Measurements from ENCODE around the gene SLX4IP. TPM values are rescaled to one million over a fixed set of nuclear protein-coding genes. Genes with fewer than 3 reads are reported as not detected.

Gene SLX4IP
- total and polyA plus RNA-seq, 2 of the 13 experiments (the other 11 are each of a cell fraction or from before 2014, with no cell fraction given): 3.6 to 7.3 TPM

DNA sequence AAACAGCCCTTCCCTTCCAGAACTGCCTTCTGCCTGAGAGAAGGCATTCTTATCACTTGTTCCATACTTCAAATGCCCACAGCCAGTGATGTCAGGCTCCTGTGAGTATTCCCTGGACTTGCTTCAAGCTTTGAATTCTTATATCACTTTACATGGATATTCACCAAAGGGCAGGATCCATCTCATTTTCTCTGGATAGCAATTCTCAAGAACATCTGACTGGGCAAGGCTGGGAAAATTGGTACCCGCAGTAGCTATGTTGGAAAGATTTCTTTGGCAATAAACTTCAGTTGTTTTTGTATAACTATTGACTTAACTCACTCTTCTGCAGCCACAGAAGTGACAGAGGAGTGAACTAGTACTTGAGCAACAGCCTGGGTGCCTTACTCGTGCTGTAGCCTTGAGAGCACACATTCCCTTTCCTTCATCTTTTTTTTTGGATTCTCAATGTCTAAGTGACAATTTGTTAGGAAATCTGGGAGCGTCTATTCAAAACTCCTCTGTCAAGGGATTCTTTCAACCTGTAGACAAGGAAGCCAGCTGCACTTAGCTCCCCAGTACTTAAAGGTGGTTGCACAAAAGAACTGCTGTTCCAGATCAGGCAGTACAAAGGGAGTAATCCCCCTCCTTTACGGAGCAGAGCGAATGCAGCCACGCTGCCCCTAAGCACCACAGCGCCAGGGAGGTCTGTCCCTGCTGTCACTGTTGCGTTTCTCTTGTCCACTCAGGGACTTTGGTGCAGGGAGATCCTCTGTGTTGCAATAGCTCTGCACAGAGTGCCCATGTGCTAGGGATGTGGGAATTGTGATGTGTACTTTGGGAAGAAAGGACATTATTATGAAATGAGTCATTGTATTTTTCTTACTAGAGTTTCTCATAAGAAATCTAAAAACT lies 169.1 kb downstream of the SLX4IP start (continued):
- TF ChIP-seq, protein P1, sequence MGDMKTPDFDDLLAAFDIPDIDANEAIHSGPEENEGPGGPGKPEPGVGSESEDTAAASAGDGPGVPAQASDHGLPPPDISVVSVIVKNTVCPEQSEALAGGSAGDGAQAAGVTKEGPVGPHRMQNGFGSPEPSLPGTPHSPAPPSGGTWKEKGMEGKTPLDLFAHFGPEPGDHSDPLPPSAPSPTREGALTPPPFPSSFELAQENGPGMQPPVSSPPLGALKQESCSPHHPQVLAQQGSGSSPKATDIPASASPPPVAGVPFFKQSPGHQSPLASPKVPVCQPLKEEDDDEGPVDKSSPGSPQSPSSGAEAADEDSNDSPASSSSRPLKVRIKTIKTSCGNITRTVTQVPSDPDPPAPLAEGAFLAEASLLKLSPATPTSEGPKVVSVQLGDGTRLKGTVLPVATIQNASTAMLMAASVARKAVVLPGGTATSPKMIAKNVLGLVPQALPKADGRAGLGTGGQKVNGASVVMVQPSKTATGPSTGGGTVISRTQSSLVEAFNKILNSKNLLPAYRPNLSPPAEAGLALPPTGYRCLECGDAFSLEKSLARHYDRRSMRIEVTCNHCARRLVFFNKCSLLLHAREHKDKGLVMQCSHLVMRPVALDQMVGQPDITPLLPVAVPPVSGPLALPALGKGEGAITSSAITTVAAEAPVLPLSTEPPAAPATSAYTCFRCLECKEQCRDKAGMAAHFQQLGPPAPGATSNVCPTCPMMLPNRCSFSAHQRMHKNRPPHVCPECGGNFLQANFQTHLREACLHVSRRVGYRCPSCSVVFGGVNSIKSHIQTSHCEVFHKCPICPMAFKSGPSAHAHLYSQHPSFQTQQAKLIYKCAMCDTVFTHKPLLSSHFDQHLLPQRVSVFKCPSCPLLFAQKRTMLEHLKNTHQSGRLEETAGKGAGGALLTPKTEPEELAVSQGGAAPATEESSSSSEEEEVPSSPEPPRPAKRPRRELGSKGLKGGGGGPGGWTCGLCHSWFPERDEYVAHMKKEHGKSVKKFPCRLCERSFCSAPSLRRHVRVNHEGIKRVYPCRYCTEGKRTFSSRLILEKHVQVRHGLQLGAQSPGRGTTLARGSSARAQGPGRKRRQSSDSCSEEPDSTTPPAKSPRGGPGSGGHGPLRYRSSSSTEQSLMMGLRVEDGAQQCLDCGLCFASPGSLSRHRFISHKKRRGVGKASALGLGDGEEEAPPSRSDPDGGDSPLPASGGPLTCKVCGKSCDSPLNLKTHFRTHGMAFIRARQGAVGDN (CRISPR knock-in tag; IDR thresholded peaks at IDR 0.05): peak; percentile 77
- 0 out of 2 replicates have a peak, but pooled peaks have one; percentile 48 for TF ChIP-seq BRCA1 (CRISPR knock-in tag; IDR thresholded peaks at IDR 0.05)
- TF ChIP-seq ZNF383 (CRISPR knock-in tag; IDR thresholded peaks at IDR 0.05; ENCODE audit: borderline replicate concordance): no peak
- peak; percentile 90; the same call in 1 of the 2 replicates for TF ChIP-seq NCOR1 (IDR thresholded peaks at IDR 0.05; ENCODE audit: borderline replicate concordance, low read length)
- peak; percentile 99 for TF ChIP-seq HMG20A (CRISPR knock-in tag; IDR thresholded peaks at IDR 0.05; ENCODE audit: borderline replicate concordance)
- TF ChIP-seq ZNF737 (CRISPR knock-in tag; IDR thresholded peaks at IDR 0.05; ENCODE audit: borderline replicate concordance): no peak
- peak; percentile 96 for TF ChIP-seq ZNF644 (CRISPR knock-in tag; IDR thresholded peaks at IDR 0.05; ENCODE audit: low read depth)
- no peak for TF ChIP-seq HOXA7 (CRISPR knock-in tag; IDR thresholded peaks at IDR 0.05)
- TF ChIP-seq, protein P2, sequence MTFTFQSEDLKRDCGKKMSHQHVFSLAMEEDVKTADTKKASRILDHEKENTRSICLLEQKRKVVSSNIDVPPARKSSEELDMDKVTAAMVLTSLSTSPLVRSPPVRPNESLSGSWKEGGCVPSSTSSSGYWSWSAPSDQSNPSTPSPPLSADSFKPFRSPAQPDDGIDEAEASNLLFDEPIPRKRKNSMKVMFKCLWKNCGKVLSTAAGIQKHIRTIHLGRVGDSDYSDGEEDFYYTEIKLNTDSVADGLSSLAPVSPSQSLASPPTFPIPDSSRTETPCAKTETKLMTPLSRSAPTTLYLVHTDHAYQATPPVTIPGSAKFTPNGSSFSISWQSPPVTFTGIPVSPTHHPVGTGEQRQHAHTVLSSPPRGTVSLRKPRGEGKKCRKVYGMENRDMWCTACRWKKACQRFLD (CRISPR knock-in tag; IDR thresholded peaks at IDR 0.05; ENCODE audit: borderline replicate concordance): no peak
- no peak for TF ChIP-seq ZNF460 (CRISPR knock-in tag; IDR thresholded peaks at IDR 0.05; ENCODE audit: borderline replicate concordance)
- TF ChIP-seq SP140L (CRISPR knock-in tag; IDR thresholded peaks at IDR 0.05; ENCODE audit: borderline replicate concordance): 0 out of 2 replicates have a peak, but pooled peaks have one; percentile 10
- peak; percentile 94 for TF ChIP-seq SPEN (CRISPR knock-in tag; IDR thresholded peaks at IDR 0.05; ENCODE audit: low read depth)
- no peak for TF ChIP-seq HDAC6 (IDR thresholded peaks at IDR 0.05; ENCODE audit: low read depth, low read length)
- TF ChIP-seq ZNF775 (CRISPR knock-in tag; IDR thresholded peaks at IDR 0.05; ENCODE audit: borderline replicate concordance): no peak
- peak; percentile 29; the same call in 1 of the 2 replicates for TF ChIP-seq TBX3 (IDR thresholded peaks at IDR 0.05; ENCODE audit: borderline replicate concordance)
- TF ChIP-seq CHCHD3 (CRISPR knock-in tag; IDR thresholded peaks at IDR 0.05): no peak
- TF ChIP-seq GLMP (CRISPR knock-in tag; IDR thresholded peaks at IDR 0.05; ENCODE audit: borderline replicate concordance): no peak
- no peak for TF ChIP-seq SRSF9 (IDR thresholded peaks at IDR 0.05; ENCODE audit: borderline replicate concordance, insufficient read depth, low read depth, low read length, poor library complexity, severe bottlenecking)
- TF ChIP-seq ZMYM4 (CRISPR knock-in tag; IDR thresholded peaks at IDR 0.05): peak; percentile 94
- TF ChIP-seq ZNF484 (CRISPR knock-in tag; IDR thresholded peaks at IDR 0.05; ENCODE audit: borderline replicate concordance, low read depth): no peak
- TF ChIP-seq ZNF615 (CRISPR knock-in tag; IDR thresholded peaks at IDR 0.05; ENCODE audit: borderline replicate concordance): peak; percentile 27; the same call in 1 of the 2 replicates
- TF ChIP-seq ZKSCAN5 (CRISPR knock-in tag; IDR thresholded peaks at IDR 0.05): no peak
- no peak for TF ChIP-seq ADNP (CRISPR knock-in tag; IDR thresholded peaks at IDR 0.05)
